Endometrial microvascular endothelial cells (primary cell): ENCODE measurements around the gene RPS2. TPM values are rescaled to one million over a fixed set of nuclear protein-coding genes. Genes with fewer than 3 reads are reported as not detected.
"Not testable (repeated sequence)": the region's sequence is repeated elsewhere in the genome, so short reads cannot be mapped to it uniquely, and the experiment has no call there.

Experiments used
- in situ Hi-C: cut with HindIII; loops from 2 replicates; pipeline ENCODE4 v1.10.0; 2017; ENCODE audit warnings: low sequenced_read_pairs, low pct_unique_long_range_greater_than_20kb; ENCODE audit errors: inconsistent ontology term
- total RNA-seq: library from RNA; depleted of rRNA; stranded (reverse); fragments of >200 nt; gene quantifications from one replicate; pipeline ENCODE4 v1.2.3, GENCODE V29; 2015; ENCODE audit errors: inconsistent ontology term

Gene RPS2
- total RNA-seq, 1 donor from 2014 or later = 2,988 TPM

- in situ Hi-C loops = no loop called here
Observed at GRCh38 chr16:1972490-1972877, 7.9 kb upstream of the RPS2 start.

- in situ Hi-C loops = no loop called here
Observed at GRCh38 chr16:1971796-1972489, 7.3 kb upstream of the RPS2 start, which contains the start of gene TBL3. Gene TBL3 (plus strand): TSS chr16:1972053. CDS start chr16:1972165, 112 bp downstream.

- in situ Hi-C loops = no loop called here
Observed at GRCh38 chr16:1968146-1968953, 3.7 kb upstream of the RPS2 start.

GRCh38 chr16:1966460-1966859 lies 1.8 kb upstream of the RPS2 start, which contains the start of gene RNF151:
Gene RNF151 (plus strand): TSS chr16:1966856. CDS start chr16:1966882, 26 bp downstream.
- in situ Hi-C loops = no loop called here

GRCh38 chr16:1965396-1966001 lies 873 bp upstream of the RPS2 start:
- in situ Hi-C loops = no loop called here

- in situ Hi-C loops = no loop called here
Observed at GRCh38 chr16:1963806-1964505, 670 bp downstream of the RPS2 start.

GRCh38 chr16:1962161-1963153 lies 2.2 kb downstream of the RPS2 start:
- in situ Hi-C loops = not testable (repeated sequence)

- in situ Hi-C loops = no loop called here
Observed at GRCh38 chr16:1961651-1962067, 3.0 kb downstream of the RPS2 start.

- in situ Hi-C loops = no loop called here
Observed at GRCh38 chr16:1960665-1961630, 3.7 kb downstream of the RPS2 start.

- in situ Hi-C loops = no loop called here
Observed at GRCh38 chr16:1959269-1960039, 5.2 kb downstream of the RPS2 start, which contains the start of gene NDUFB10. Gene NDUFB10 (plus strand): TSS chr16:1959538. CDS start chr16:1959625, 87 bp downstream.

- in situ Hi-C loops = no loop called here
Observed at GRCh38 chr16:1958715-1959268, 5.8 kb downstream of the RPS2 start.

GRCh38 chr16:1958143-1958491 lies 6.5 kb downstream of the RPS2 start:
- in situ Hi-C loops = not testable (repeated sequence)

- in situ Hi-C loops = not testable (repeated sequence)
Observed at GRCh38 chr16:1957434-1958142, 7.0 kb downstream of the RPS2 start.

GRCh38 chr16:1953734-1954133 lies 10.9 kb downstream of the RPS2 start:
- in situ Hi-C loops = no loop called here

- in situ Hi-C loops = no loop called here
Observed at GRCh38 chr16:1950559-1950958, 14.1 kb downstream of the RPS2 start.
